HepG2 (cell line): ENCODE data around the gene LTBR.

ENCODE experiments used
- CTCF ChIP-seq: sonication (generic); formaldehyde crosslinking; IDR thresholded peaks from 2 replicates; pipeline ENCODE4 v1.5.0; 2020; ENCODE audit warnings: mild to moderate bottlenecking, missing genetic modification reagents, moderate library complexity
- ELF4 ChIP-seq: sonication (generic); formaldehyde crosslinking; IDR thresholded peaks from 2 replicates; pipeline ENCODE4 v1.5.0; 2020; ENCODE audit warnings: missing genetic modification reagents, mild to moderate bottlenecking, moderate library complexity, borderline replicate concordance
- KDM2A ChIP-seq: sonication (generic); formaldehyde crosslinking; IDR thresholded peaks from 2 replicates; pipeline ENCODE4 v1.4.0; 2020; ENCODE audit warnings: low read depth, missing genetic modification reagents, borderline replicate concordance
- STAT6 ChIP-seq: sonication (generic); formaldehyde crosslinking; IDR thresholded peaks from 2 replicates; pipeline ENCODE4 v1.4.0; 2020; ENCODE audit warnings: missing genetic modification reagents, mild to moderate bottlenecking, borderline replicate concordance
- TEAD2 ChIP-seq: sonication (generic); formaldehyde crosslinking; IDR thresholded peaks from 2 replicates; pipeline ENCODE4 v1.9.0; 2021; ENCODE audit warnings: missing genetic modification reagents

- TF ChIP-seq KDM2A (CRISPR knock-in tag) (no peak), ELF4 (CRISPR knock-in tag) (no peak), TEAD2 (no peak), CTCF (no peak), STAT6 (no peak)
Observed at GRCh38 chr12:6420364-6420763, 36.4 kb downstream of the LTBR start.
